Measurements from ENCODE around the gene CD70.
"Not testable (repeated sequence)": the region's sequence is repeated elsewhere in the genome, so short reads cannot be mapped to it uniquely, and the experiment has no call there.

The CD70 gene

DNA sequence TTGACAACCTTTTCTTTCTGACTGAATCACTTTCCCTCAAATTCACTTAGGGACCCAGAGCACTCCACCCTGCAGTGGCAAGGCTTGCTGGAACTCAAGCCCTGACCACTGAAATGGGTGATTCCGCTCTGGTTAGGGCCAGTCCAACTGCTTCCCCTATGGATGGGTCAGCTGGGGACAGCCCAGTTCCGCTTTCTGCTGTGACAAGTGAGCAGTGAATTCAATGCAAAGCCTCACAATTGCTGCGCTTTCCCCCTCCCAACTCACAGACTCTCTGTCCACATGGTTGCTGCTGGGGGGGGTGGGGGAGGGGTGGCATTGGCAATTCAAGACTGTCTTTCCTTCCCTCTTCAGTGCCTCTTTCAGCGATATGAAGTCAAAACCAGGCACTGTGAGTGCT, 18.7 kb downstream of the CD70 start:
- in situ Hi-C loops (cut with MboI; ENCODE audit: low sequenced_read_pairs), result no loop called here

GRCh38 chr19:6571167-6571566, 19.8 kb downstream of the CD70 start:
- in situ Hi-C loops (cut with MboI; ENCODE audit: low sequenced_read_pairs), result no loop called here

DNA sequence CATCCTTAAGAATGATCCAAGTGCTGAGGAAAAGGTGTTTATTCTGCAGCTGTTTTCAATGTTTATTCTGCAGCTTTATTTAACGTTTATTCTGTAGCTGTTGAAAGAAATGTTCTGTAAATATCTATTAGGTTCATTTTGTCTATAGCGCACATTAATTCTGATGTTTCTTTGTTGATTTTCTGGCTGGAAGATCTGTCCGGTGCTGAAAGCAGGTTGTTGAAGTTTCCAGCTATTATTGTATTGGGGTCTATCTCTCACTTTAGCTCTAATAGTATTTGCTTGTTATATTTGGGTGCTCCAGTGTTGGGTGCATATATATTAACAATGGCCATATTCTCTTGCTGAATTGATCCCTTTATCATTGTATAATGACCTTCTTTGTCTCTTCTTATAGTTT, 20.2 kb downstream of the CD70 start:
- in situ Hi-C loops (cut with MboI; ENCODE audit: low sequenced_read_pairs), result no loop called here

DNA sequence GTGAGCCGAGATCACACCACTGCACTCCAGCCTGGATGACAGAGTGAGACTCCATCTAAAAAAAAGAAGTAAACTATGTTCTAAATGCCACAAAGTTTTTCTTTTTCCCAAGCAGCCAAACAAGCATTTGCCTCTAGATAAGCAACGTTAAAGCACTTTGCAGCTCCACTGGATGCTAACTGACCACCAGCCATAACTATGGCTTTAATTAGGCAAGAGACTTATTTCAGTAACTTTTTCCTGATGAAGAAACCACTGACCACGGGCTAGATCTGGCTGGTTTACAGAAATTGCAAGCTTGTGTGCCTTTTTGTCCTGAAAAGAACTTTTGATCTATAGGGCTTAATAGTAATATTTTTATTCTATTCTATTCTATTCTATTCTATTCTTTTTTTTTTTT, 22.1 kb downstream of the CD70 start:
- in situ Hi-C loops (cut with MboI; ENCODE audit: low sequenced_read_pairs), result no loop called here

GRCh38 chr19:6568010-6568526, 22.9 kb downstream of the CD70 start:
- in situ Hi-C loops (cut with MboI; ENCODE audit: low sequenced_read_pairs), result no loop called here

DNA sequence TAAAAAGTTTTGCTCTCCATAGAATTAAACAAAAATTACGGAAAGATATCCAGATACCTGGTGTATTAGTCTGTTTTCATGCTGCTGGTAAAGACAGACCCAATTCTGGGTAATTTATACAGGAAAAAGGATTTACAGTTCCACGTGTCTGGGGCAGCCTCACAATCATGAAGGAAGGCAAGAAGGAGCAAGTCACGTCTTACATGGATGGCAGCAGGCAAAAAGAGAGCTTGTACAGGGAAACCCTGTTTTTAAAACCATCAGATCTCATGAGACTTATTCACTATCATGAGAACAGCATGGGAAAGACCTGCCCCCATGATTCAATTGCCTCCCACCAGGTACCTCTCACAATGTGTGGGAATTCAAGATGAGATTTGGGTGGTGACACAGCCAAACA, 24.2 kb downstream of the CD70 start:
- in situ Hi-C loops (cut with MboI; ENCODE audit: low sequenced_read_pairs), result not testable (repeated sequence)

GRCh38 chr19:6564393-6564792, 26.6 kb downstream of the CD70 start:
- in situ Hi-C loops (cut with MboI; ENCODE audit: low sequenced_read_pairs), result no loop called here

GRCh38 chr19:6562437-6562836, 28.5 kb downstream of the CD70 start:
- in situ Hi-C loops (cut with MboI; ENCODE audit: low sequenced_read_pairs), result not testable (repeated sequence)

DNA sequence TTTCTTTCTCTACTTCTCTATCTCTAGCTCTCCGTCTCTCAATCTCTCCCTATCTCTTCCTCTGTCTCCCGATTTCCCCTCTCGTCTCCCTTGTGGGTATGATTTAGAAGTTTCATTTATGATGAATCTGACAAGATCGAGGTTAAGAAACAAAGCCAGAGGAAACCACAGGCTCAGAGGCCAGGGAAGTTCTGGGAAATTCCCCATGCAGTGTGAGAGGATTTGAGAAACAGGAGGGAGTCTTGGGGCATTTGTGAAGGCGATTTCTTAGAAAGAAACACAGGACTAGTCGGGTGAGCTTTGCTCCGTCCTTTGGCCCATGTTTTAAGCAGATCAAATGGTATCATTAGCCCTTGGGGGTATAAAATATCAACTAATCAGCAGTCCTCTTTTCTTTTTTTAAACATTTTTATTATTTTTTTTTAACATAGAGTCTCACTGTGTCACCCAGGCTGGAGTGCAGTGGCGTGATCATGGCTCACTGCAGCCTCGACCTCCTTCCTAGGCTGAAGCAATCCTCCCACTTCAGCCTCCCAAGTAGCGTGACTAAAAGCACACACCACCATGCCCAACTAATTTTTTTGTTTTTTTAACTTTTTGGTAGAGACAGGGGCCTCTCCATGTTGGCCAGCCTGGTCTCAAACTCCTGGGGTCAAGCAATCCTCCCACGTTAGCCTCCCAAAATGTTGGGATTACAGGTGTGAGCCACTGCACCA, 34.3 kb downstream of the CD70 start:
- in situ Hi-C loops (cut with MboI; ENCODE audit: low sequenced_read_pairs), result no loop called here

GRCh38 chr19:6556043-6556449, 34.9 kb downstream of the CD70 start:
- in situ Hi-C loops (cut with MboI; ENCODE audit: low sequenced_read_pairs), result no loop called here

DNA sequence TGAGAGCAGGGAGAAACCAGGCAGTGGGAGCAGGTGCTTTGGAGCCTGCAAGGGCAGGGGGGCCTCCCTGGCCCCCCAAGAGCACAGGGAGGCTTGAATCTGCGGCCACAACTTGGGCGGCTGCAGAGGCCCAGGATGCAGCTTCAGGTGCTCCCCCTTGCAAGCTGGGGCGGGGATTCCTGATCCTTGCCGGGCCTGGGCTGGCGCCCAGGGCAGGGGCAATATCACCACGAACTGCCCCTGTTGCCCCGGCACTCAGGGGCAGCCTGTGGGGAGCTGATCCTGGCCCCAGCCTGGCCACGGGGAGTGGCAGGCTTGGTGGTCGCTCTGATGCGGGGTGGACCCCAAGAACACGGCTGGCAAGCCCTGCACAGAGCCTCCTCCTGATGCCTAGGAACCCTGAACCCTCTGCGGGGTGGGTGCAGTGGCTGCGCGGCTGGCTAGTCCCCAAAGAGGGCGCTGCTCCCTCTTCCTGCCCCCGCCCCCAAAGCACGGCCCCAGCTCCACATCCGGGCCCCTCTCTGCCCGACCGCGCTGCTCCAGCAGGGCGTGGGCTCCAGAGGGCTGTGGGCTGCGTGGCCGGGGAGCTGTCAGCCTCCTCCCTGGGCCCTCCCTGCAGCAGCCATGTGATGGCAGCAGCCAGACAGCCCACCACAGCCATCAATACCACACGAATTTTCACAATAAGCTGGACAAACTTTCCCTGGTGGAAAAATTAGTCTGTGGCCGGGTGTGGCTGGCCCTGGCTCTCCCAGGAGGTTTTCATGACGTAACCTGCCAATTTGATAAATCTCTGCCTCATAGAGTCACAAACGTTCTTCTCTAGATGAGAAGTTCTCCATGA, 39.1 kb downstream of the CD70 start:
- in situ Hi-C loops (cut with MboI; ENCODE audit: low sequenced_read_pairs), result no loop called here

GRCh38 chr19:6551091-6551490, 39.9 kb downstream of the CD70 start:
- in situ Hi-C loops (cut with MboI; ENCODE audit: low sequenced_read_pairs), result no loop called here

GRCh38 chr19:6550679-6551078, 40.3 kb downstream of the CD70 start:
- in situ Hi-C loops (cut with MboI; ENCODE audit: low sequenced_read_pairs), result not testable (repeated sequence)

DNA sequence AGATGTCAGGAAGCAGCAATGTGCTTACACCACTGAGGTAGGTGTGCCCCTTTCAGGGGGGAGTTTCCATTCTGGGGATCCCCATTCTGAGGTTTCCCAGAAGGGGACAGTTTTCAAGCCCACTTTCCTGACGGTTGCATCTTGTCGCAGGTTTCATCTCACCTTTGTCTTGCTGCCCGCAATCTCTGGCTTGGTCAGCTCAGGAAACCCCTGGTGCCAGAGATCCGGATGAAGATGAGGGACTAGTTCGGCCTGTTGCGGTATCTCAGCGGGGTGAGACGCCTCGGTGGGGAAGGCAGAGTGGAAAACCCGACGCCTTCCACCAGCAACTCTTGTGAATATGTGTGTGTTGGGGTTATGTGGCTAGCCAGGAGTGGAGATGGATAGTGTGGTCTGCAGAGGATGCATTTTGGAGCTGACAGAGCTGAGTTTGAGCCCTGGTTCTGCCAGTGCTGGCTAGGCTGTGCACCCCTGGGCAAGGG, 47.0 kb downstream of the CD70 start:
- in situ Hi-C loops (cut with MboI; ENCODE audit: low sequenced_read_pairs), result no loop called here

DNA sequence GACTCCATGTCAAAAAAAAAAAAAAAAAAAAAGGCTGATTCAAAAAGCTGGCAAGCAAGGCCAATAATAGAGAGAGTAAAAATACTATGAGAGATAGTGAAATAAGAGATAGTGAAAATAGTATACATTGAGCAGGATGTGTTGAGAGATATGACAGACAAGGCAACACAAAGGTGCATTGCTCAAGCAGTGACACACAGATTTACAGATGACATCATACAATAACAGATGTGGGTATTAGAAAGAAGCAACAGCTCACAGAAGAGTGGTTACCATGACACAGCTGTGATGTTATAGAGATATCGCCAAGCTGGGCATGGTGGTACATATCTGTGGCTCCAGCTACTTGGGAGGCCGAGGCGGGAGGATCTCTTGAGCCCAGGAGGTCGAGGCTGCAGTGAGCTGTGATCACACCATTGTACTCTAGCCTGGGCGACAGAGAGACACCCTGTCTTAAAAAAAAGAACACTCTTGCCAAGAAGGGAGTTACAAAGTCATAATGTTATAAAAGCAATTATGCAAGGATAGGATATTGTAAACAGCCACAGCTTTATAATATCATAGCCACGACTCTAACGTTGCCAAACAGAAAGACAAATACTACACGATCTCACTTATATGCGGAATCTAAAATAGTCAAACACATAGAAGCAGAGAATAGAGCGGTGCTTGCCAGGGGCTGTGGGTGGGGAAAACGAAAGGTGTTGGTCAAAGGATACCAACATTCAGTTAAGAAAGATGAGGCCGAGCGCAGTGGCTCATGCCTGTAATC, 49.8 kb downstream of the CD70 start:
- in situ Hi-C loops (cut with MboI; ENCODE audit: low sequenced_read_pairs), result no loop called here

GRCh38 chr19:6539514-6539913, 51.4 kb downstream of the CD70 start:
- in situ Hi-C loops (cut with MboI; ENCODE audit: low sequenced_read_pairs), result no loop called here

Measured in hTERT RPE-1 (cell line).